ENCODE results near the gene ZMIZ1. TPM values are rescaled to one million over a fixed set of nuclear protein-coding genes. Genes with fewer than 3 reads are reported as not detected.

Gene ZMIZ1
- polyA plus RNA-seq, 1 experiment = 13.0 TPM

- no peak for DNase-seq (ENCODE audit: low read depth)
- ChIA-PET POLR2A (no interaction called here), CTCF (interaction anchor here (1.1 to 1.8 kb wide), 3 partner anchors 29 to 125 kb away, joined by 3 to 26 read pairs (median 3); no protein-coding TSS in a partner anchor)
- TF ChIP-seq CTCF (IDR thresholded peaks at IDR 0.05; ENCODE audit: insufficient read depth, low read depth, low read length) = no peak
- peak overlapping the region; percentile 93 for H3K4me3 ChIP-seq (ENCODE audit: low read depth, low read length)
- H3K36me3 ChIP-seq (ENCODE audit: control insufficient read depth, insufficient read depth, low read length) = no peaks in the 10 kb centered on the region
- no peaks in the 10 kb centered on the region for H3K27me3 ChIP-seq (ENCODE audit: control insufficient read depth, insufficient read depth, low read length)
Measured at GRCh38 chr10:79072041-79072441, 3.3 kb downstream of the ZMIZ1 start.

DNA sequence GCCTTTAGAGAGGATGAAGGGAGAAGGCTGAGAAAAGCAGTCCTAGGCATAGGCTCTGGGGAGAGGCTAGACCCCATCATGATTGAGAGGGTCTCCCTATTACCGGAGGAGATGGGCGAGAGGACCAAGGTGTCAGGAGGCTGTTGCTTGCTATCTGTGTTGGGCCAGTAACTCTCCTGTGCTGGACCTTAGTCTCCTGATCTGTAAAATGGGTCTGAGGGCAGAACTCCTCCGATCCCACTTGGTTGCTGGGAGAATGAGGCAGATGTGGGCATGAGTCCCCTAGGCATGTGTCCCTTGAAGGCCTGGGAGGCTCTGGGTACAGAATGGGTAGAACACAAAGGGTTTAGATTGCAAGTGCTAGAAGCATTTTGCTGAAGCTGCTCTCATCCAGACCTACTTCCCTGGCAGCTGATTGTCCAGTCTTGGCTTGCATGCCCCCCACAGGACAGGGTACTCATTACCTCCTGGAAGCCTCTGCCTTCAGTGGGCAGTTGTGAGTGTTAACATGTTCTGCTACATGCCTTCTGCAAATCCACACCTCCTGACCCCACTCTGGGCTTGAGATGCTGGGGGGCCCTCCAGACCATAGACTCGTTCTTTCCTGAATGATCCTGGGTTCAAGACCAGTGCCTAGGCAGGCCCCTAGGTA is 4.4 kb downstream of the ZMIZ1 start:
- ChIA-PET POLR2A (no interaction called here), CTCF (interaction anchor here (1.1 to 6.4 kb wide), 4 partner anchors 28 to 129 kb away, joined by 3 to 31 read pairs (median 4); no protein-coding TSS in a partner anchor)
- peaks cover 3% of the 10 kb centered on the region; the same call in 1 of the 2 replicates for H3K36me3 ChIP-seq (ENCODE audit: control insufficient read depth, insufficient read depth, low read length)
- TF ChIP-seq CTCF (IDR thresholded peaks at IDR 0.05; ENCODE audit: insufficient read depth, low read depth, low read length) = no peak
- no peaks in the 10 kb centered on the region for H3K27me3 ChIP-seq (ENCODE audit: control insufficient read depth, insufficient read depth, low read length)
- no peak overlapping the region for H3K4me3 ChIP-seq (ENCODE audit: low read depth, low read length)
- no peak for DNase-seq (ENCODE audit: low read depth)

GRCh38 chr10:79073784-79074432 is 5.1 kb downstream of the ZMIZ1 start:
- POLR2A ChIA-PET = no interaction called here
- DNase-seq (ENCODE audit: low read depth) = no peak
- CTCF ChIA-PET = interaction anchor here (0.6 to 6.4 kb wide), 4 partner anchors 121 to 1579 kb away, joined by 3 to 31 read pairs (median 4); no protein-coding TSS in a partner anchor
- H3K36me3 ChIP-seq (ENCODE audit: control insufficient read depth, insufficient read depth, low read length) = peaks cover 3% of the 10 kb centered on the region; the same call in 1 of the 2 replicates
- H3K4me3 ChIP-seq (ENCODE audit: low read depth, low read length) = no peak overlapping the region
- no peak for TF ChIP-seq CTCF (IDR thresholded peaks at IDR 0.05; ENCODE audit: insufficient read depth, low read depth, low read length)
- H3K27me3 ChIP-seq (ENCODE audit: control insufficient read depth, insufficient read depth, low read length) = no peaks in the 10 kb centered on the region

GRCh38 chr10:79074732-79075131 is 6.0 kb downstream of the ZMIZ1 start:
- no peak for DNase-seq (ENCODE audit: low read depth)
- peaks cover 3% of the 10 kb centered on the region; the same call in 1 of the 2 replicates for H3K36me3 ChIP-seq (ENCODE audit: control insufficient read depth, insufficient read depth, low read length)
- no peak overlapping the region for H3K4me3 ChIP-seq (ENCODE audit: low read depth, low read length)
- H3K27me3 ChIP-seq (ENCODE audit: control insufficient read depth, insufficient read depth, low read length) = no peaks in the 10 kb centered on the region
- no peak for TF ChIP-seq CTCF (IDR thresholded peaks at IDR 0.05; ENCODE audit: insufficient read depth, low read depth, low read length)
- ChIA-PET POLR2A (no interaction called here), CTCF (interaction anchor here (0.6 to 6.4 kb wide), 4 partner anchors 75 to 219 kb away, joined by 3 to 31 read pairs (median 4); no protein-coding TSS in a partner anchor)

DNA sequence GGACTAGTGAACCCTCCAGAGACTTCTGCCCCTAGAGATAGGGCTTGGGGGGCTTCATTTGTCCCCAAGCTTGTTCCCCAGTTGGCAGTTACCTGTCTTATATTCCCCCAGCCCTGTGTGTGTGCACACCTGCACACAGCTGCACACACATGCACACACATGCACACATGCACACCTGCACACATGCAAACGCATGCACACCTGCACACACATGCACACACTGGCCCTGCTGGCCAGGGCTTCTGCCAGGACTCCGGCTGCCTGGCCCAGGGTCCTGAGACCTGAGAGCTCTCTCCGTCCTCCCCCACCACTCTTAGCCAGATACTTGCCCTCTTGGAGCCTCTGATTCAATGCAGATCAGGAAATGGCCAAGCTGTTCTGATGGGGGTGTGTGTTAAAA is 6.7 kb downstream of the ZMIZ1 start:
- ChIA-PET POLR2A (interaction anchor here (0.6 kb wide), 1 partner anchor 120 kb away, joined by 11 read pairs; no protein-coding TSS in a partner anchor), CTCF (interaction anchor here (0.6 to 6.4 kb wide), 4 partner anchors 74 to 122 kb away, joined by 3 to 31 read pairs (median 5); no protein-coding TSS in a partner anchor)
- TF ChIP-seq CTCF (IDR thresholded peaks at IDR 0.05; ENCODE audit: insufficient read depth, low read depth, low read length) = no peak
- Histone ChIP-seq H3K36me3 (ENCODE audit: control insufficient read depth, insufficient read depth, low read length) (peaks cover 3% of the 10 kb centered on the region; the same call in 1 of the 2 replicates), H3K4me3 (ENCODE audit: low read depth, low read length) (no peak overlapping the region), H3K27me3 (ENCODE audit: control insufficient read depth, insufficient read depth, low read length) (no peaks in the 10 kb centered on the region)
- no peak for DNase-seq (ENCODE audit: low read depth)
